ENCODE measurements around the gene CHST11. TPM values are rescaled to one million over a fixed set of nuclear protein-coding genes. Genes with fewer than 3 reads are reported as not detected.

CHST11 gene
- total RNA-seq, 1 experiment from 2014 or later = 0.25 TPM

DNA sequence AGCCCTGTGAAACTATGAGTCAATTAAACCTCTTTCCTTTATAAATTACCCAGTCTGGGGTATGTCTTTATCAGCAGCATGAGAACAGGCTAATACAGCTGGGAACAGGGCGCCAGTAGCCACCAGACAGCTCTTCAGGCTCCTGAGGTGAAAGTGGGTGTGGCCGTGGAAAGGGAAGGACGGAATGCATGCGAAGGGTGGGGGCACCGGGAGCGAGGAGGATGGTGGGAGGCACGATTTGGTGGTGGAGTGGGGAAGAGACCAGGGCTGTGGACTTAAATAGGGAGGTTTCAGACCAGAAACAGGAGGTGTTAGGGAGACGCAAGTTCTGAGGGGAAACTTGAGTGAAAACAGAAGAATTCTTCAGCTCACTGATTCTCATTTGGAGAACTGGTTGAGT is 44.1 kb upstream of the CHST11 start:
- H3K4me3 Mint-ChIP-seq (ENCODE audit: unreplicated experiment) = no peak overlapping the region
- Histone ChIP-seq H3K9me3 (no peaks in the 10 kb centered on the region), H3K4me3 (ENCODE audit: low read depth, low read length) (no peak overlapping the region), H3K4me1 (no peaks in the 10 kb centered on the region), H3K36me3 (ENCODE audit: control insufficient read depth, insufficient read depth, low read length) (no peaks in the 10 kb centered on the region), H3K27me3 (replicated peaks; ENCODE audit: control insufficient read depth, insufficient read depth, low read length) (no peaks in the 10 kb centered on the region; the same call in 1 of the 2 replicates)
- ChIA-PET CTCF (no interaction called here), POLR2A (no interaction called here)
- no peaks in the 10 kb centered on the region for H3K27me3 Mint-ChIP-seq (ENCODE audit: insufficient read depth, unreplicated experiment)
- H3K4me1 Mint-ChIP-seq (ENCODE audit: low read depth, unreplicated experiment) = peaks cover 12% of the 10 kb centered on the region
- TF ChIP-seq, protein P1, sequence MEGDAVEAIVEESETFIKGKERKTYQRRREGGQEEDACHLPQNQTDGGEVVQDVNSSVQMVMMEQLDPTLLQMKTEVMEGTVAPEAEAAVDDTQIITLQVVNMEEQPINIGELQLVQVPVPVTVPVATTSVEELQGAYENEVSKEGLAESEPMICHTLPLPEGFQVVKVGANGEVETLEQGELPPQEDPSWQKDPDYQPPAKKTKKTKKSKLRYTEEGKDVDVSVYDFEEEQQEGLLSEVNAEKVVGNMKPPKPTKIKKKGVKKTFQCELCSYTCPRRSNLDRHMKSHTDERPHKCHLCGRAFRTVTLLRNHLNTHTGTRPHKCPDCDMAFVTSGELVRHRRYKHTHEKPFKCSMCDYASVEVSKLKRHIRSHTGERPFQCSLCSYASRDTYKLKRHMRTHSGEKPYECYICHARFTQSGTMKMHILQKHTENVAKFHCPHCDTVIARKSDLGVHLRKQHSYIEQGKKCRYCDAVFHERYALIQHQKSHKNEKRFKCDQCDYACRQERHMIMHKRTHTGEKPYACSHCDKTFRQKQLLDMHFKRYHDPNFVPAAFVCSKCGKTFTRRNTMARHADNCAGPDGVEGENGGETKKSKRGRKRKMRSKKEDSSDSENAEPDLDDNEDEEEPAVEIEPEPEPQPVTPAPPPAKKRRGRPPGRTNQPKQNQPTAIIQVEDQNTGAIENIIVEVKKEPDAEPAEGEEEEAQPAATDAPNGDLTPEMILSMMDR (IDR thresholded peaks at IDR 0.05; ENCODE audit: insufficient read depth in 1 of 2, low read depth in 1 of 2, low read length in 1 of 2, severe bottlenecking in 1 of 2, unreplicated experiment in 1 of 2) = no peak
- no peaks in the 10 kb centered on the region for H3K36me3 Mint-ChIP-seq (ENCODE audit: insufficient read depth, unreplicated experiment)
- no peak for DNase-seq
- BruUV-seq (replicated peaks) = no TSS peak
- no peaks in the 10 kb centered on the region for H3K9me3 Mint-ChIP-seq (ENCODE audit: unreplicated experiment)
- intact Hi-C loops (cut with micrococcal nuclease; ENCODE audit: unreplicated experiment) = no loop called here
- H3K27ac Mint-ChIP-seq (ENCODE audit: unreplicated experiment) = no peak overlapping the region

DNA sequence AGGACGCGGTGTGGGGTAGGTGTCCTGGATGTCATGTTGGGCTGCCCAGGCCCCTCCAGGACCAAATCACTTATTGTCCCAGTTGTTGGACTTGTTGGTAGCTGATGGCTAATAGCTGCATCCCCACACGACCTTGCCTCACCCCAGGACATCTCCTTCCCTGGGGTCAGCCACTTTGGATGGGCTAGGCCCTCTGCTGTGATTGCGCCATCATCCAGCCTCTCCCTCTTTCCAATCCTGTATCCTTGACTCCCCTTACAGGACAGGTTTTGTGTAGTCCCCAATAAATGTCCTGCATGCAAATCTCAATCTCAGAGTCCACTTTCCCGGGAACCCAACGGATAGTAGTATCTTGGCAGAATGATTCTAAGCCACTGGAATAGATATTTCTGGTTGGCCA is 43.4 kb upstream of the CHST11 start:
- DNase-seq = no peak
- POLR2A ChIA-PET = no interaction called here
- TF ChIP-seq, protein P1 (IDR thresholded peaks at IDR 0.05; ENCODE audit: insufficient read depth in 1 of 2, low read depth in 1 of 2, low read length in 1 of 2, severe bottlenecking in 1 of 2, unreplicated experiment in 1 of 2) = no peak
- Histone ChIP-seq H3K36me3 (ENCODE audit: control insufficient read depth, insufficient read depth, low read length) (no peaks in the 10 kb centered on the region), H3K4me1 (no peaks in the 10 kb centered on the region), H3K4me3 (ENCODE audit: low read depth, low read length) (no peak overlapping the region), H3K27me3 (replicated peaks; ENCODE audit: control insufficient read depth, insufficient read depth, low read length) (no peaks in the 10 kb centered on the region; the same call in 1 of the 2 replicates), H3K9me3 (no peaks in the 10 kb centered on the region)
- peaks cover 12% of the 10 kb centered on the region for H3K4me1 Mint-ChIP-seq (ENCODE audit: low read depth, unreplicated experiment)
- no peaks in the 10 kb centered on the region for H3K36me3 Mint-ChIP-seq (ENCODE audit: insufficient read depth, unreplicated experiment)
- H3K4me3 Mint-ChIP-seq (ENCODE audit: unreplicated experiment) = no peak overlapping the region
- intact Hi-C loops (cut with micrococcal nuclease; ENCODE audit: unreplicated experiment) = no loop called here
- no peak overlapping the region for H3K27ac Mint-ChIP-seq (ENCODE audit: unreplicated experiment)
- BruUV-seq (replicated peaks) = no TSS peak
- no peaks in the 10 kb centered on the region for H3K9me3 Mint-ChIP-seq (ENCODE audit: unreplicated experiment)
- CTCF ChIA-PET = no interaction called here
- H3K27me3 Mint-ChIP-seq (ENCODE audit: insufficient read depth, unreplicated experiment) = no peaks in the 10 kb centered on the region

DNA sequence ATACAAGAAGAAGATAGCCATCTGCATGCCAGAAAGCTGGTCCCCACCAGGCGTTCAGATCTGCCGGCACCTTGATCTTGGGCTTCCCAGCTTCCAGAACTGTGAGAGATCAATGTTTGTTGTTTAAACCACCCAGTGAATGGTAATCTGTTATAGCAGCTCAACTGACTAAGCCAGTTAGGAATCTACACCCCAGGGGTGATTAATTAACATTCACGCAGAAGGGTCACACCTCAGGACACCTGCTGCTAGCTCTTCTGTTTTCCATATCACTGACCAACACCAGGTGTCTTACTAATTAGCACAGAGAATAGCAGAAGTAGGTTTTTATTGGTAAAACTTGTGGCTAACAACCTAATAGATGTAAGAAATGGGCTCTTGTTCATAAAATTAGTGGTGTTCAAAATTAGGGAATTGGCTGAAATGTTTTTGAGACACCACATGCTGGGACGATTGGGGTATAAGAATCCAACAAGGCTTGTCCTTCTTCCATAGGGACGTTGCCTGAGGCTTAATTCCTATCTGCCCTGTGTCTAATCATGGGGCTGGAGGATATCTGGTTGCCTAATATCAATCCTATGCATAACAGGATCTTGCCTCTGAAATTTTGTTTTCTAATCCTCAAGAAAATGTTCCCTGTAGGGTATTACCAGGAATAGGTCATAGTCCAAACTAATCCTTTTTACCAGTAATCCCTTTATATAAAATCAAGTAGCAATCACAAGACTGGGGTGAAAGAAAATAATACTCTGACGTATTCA is 42.0 kb upstream of the CHST11 start:
- H3K27me3 ChIP-seq (replicated peaks; ENCODE audit: control insufficient read depth, insufficient read depth, low read length) = no peaks in the 10 kb centered on the region; the same call in 1 of the 2 replicates
- no peaks in the 10 kb centered on the region for H3K9me3 Mint-ChIP-seq (ENCODE audit: unreplicated experiment)
- TF ChIP-seq, protein P1 (IDR thresholded peaks at IDR 0.05; ENCODE audit: insufficient read depth in 1 of 2, low read depth in 1 of 2, low read length in 1 of 2, severe bottlenecking in 1 of 2, unreplicated experiment in 1 of 2) = no peak
- no peak overlapping the region for H3K4me3 ChIP-seq (ENCODE audit: low read depth, low read length)
- no TSS peak for BruUV-seq (replicated peaks)
- H3K27me3 Mint-ChIP-seq (ENCODE audit: insufficient read depth, unreplicated experiment) = no peaks in the 10 kb centered on the region
- ChIA-PET CTCF (no interaction called here), POLR2A (no interaction called here)
- peaks cover 5% of the 10 kb centered on the region for H3K4me1 Mint-ChIP-seq (ENCODE audit: low read depth, unreplicated experiment)
- no peaks in the 10 kb centered on the region for H3K36me3 Mint-ChIP-seq (ENCODE audit: insufficient read depth, unreplicated experiment)
- no peak overlapping the region for H3K4me3 Mint-ChIP-seq (ENCODE audit: unreplicated experiment)
- no peaks in the 10 kb centered on the region for H3K9me3 ChIP-seq
- H3K4me1 ChIP-seq = no peaks in the 10 kb centered on the region
- H3K36me3 ChIP-seq (ENCODE audit: control insufficient read depth, insufficient read depth, low read length) = no peaks in the 10 kb centered on the region
- no peak overlapping the region for H3K27ac Mint-ChIP-seq (ENCODE audit: unreplicated experiment)
- DNase-seq = no peak
- intact Hi-C loops (cut with micrococcal nuclease; ENCODE audit: unreplicated experiment) = no loop called here

Data from Caco-2 (cell line).